Esophagus squamous epithelium (tissue), 5 donors: ENCODE data around the gene PPFIA2. TPM values are rescaled to one million over a fixed set of nuclear protein-coding genes. Genes with fewer than 3 reads are reported as not detected.

Experiments
- DNase-seq: peaks from one replicate; lab custom pipeline; 2025; lab: John Stamatoyannopoulos, UW
- H3K27ac ChIP-seq, 4 donors: fragments of 200-600 bp; sonication (generic); one replicate each; pipeline ENCODE4 v1.5.1; 2016 to 2019; ENCODE audit warnings: mild to moderate bottlenecking in 1 of 4
- H3K27me3 ChIP-seq, 4 donors: fragments of 200-600 bp; sonication (generic); 1 replicate in 3 of 4; 2 replicates in 1 of 4; pipeline versions ENCODE4 v1.5.1 to v1.6.0; 2017 to 2021; ENCODE audit warnings: antibody characterized with exemption in 1 of 4
- H3K36me3 ChIP-seq, 3 donors: fragments of 200-600 bp; sonication (generic); one replicate each; pipeline ENCODE4 v1.5.1; 2016 to 2019
- H3K4me1 ChIP-seq, 3 donors: fragments of 200-600 bp; sonication (generic); one replicate each; pipeline ENCODE4 v1.5.1; 2017 to 2019
- H3K4me3 ChIP-seq, 4 donors: fragments of 200-600 bp; sonication (generic); 1 replicate in 3 of 4; 2 replicates in 1 of 4; pipeline ENCODE4 v1.5.1; 2016 to 2019; ENCODE audit warnings: mild to moderate bottlenecking in 2 of 4, moderate library complexity in 1 of 4
- H3K9me3 ChIP-seq, 3 donors: fragments of 200-600 bp; sonication (generic); one replicate each; pipeline ENCODE4 v1.5.1; 2016 to 2019
- POLR2A ChIP-seq, 4 donors: fragments of 450-650 bp; IDR thresholded peaks; one replicate each; pipeline ENCODE4 v1.6.1; 2017; ENCODE audit warnings: antibody characterized with exemption in 4 of 4, mild to moderate bottlenecking in 4 of 4, moderate library complexity in 3 of 4
- WGBS, 2 donors: methylation state at CpG; one replicate each; pipeline ENCODE4 v1.1.5; 2018; 5-methylcytosine and 5-hydroxymethylcytosine counted together
- intact Hi-C: fragments of 100-400 bp; cut with DNase I; formaldehyde crosslinking; loops from one replicate; pipeline ENCODE4 v1.15.0; 2022
- total RNA-seq, 4 donors: library from RNA; depleted of rRNA; stranded (reverse); fragments of >200 nt; gene quantifications; one replicate each; pipeline ENCODE4 v1.1.0, GENCODE V29; 2016
- TF ChIP-seq, protein P1 (sequence below), 6 experiments: fragments of 450-650 bp in 4 of 6; fragments of 200-600 bp in 2 of 6; sonication (generic) in 2 of 6; IDR thresholded peaks; one replicate each; pipeline ENCODE4 v1.5.1; 2016 to 2019; ENCODE audit warnings: antibody characterized with exemption in 6 of 6, mild to moderate bottlenecking in 4 of 6, moderate library complexity in 4 of 6
- donor health status: DM: yes; HTN: yes; CAD: no.

Gene PPFIA2
- total RNA-seq, 4 donors from 2014 or later, result 0.31 to 2.3 (median 0.55) TPM

DNA sequence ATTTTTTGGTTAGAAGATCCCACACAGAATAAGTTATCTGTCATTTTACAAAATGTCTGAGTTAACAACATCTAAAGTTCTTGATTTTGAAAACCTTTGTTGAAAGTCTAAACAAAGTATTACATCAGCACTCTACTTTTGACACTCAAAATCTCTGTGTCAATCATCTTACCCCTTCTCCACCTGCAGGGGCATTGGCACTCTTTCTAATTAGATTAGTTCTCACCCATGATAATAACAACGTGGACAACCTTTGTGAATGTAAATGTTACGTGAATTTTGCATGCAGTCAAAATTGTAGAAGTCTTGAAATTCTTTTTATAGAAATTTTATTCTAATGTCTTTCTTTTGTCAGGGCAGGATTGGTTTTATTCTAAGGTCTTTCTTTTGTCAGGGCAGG lies 33.5 kb upstream of the PPFIA2 start:
- intact Hi-C loops, result no loop called here
- H3K4me1 ChIP-seq, result no peaks in the 10 kb centered on the region
- TF ChIP-seq, protein P1, sequence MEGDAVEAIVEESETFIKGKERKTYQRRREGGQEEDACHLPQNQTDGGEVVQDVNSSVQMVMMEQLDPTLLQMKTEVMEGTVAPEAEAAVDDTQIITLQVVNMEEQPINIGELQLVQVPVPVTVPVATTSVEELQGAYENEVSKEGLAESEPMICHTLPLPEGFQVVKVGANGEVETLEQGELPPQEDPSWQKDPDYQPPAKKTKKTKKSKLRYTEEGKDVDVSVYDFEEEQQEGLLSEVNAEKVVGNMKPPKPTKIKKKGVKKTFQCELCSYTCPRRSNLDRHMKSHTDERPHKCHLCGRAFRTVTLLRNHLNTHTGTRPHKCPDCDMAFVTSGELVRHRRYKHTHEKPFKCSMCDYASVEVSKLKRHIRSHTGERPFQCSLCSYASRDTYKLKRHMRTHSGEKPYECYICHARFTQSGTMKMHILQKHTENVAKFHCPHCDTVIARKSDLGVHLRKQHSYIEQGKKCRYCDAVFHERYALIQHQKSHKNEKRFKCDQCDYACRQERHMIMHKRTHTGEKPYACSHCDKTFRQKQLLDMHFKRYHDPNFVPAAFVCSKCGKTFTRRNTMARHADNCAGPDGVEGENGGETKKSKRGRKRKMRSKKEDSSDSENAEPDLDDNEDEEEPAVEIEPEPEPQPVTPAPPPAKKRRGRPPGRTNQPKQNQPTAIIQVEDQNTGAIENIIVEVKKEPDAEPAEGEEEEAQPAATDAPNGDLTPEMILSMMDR (IDR thresholded peaks at IDR 0.05), result no peak
- TF ChIP-seq POLR2A (IDR thresholded peaks at IDR 0.05), result no peak
- H3K9me3 ChIP-seq, result no peaks in the 10 kb centered on the region
- H3K36me3 ChIP-seq, result no peaks in the 10 kb centered on the region
- 52 to 65% methylated on average over 2 of the region's 2 CpGs for WGBS, 2 donors
- no peak overlapping the region for H3K4me3 ChIP-seq
- H3K27me3 ChIP-seq, result no peaks in the 10 kb centered on the region
- no peak overlapping the region for H3K27ac ChIP-seq
- DNase-seq, result no peak

DNA sequence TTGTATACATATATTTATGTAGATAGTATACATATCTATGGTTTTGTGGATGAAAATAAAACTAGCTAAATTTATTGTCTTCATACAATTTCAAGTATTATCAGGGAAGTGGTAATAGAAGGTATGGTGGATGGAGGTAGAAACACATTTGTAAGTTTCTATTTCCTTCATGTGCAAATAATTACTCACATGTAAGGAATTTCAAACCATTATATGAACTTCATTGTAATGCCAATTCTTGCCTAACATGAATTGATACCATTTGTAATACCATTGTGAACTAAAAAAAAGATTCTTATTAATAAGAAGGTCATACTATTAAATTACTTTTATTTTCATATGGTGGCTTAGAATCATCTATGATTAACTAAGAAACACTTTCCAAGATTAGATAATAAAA lies 20.1 kb upstream of the PPFIA2 start:
- no peaks in the 10 kb centered on the region for H3K27me3 ChIP-seq
- no peak overlapping the region for H3K4me3 ChIP-seq
- H3K36me3 ChIP-seq, result no peaks in the 10 kb centered on the region
- H3K9me3 ChIP-seq, result no peaks in the 10 kb centered on the region
- intact Hi-C loops, result no loop called here
- TF ChIP-seq, protein P1 (IDR thresholded peaks at IDR 0.05), result no peak
- no peak for TF ChIP-seq POLR2A (IDR thresholded peaks at IDR 0.05)
- H3K27ac ChIP-seq, result no peak overlapping the region
- no peaks in the 10 kb centered on the region for H3K4me1 ChIP-seq
- DNase-seq, result no peak

DNA sequence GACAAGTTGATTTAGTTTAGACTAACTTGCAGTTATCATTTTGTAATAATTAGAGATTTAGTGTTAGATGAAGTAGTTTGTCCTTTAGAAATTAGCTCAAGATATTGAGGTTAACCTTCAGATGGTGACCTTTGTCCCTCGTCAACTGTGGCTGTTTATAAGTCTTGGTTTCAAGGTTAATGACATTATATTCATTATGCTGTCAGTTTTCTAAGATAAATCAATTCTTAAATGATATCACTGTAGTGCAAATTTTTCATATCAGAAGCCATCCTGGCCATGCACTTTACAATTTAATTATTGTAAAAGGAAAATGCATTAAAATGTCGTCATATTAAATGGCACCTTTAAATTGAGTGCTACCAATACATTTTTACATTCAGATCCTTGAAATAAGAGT lies 19.6 kb upstream of the PPFIA2 start:
- H3K9me3 ChIP-seq, result no peaks in the 10 kb centered on the region
- H3K27ac ChIP-seq, result no peak overlapping the region
- no peaks in the 10 kb centered on the region for H3K36me3 ChIP-seq
- H3K4me3 ChIP-seq, result no peak overlapping the region
- no peaks in the 10 kb centered on the region for H3K27me3 ChIP-seq
- DNase-seq, result no peak
- TF ChIP-seq, protein P1 (IDR thresholded peaks at IDR 0.05), result no peak
- intact Hi-C loops, result no loop called here
- WGBS, 2 donors, result 64 to 66% methylated on average over 2 of the region's 2 CpGs
- no peaks in the 10 kb centered on the region for H3K4me1 ChIP-seq

DNA sequence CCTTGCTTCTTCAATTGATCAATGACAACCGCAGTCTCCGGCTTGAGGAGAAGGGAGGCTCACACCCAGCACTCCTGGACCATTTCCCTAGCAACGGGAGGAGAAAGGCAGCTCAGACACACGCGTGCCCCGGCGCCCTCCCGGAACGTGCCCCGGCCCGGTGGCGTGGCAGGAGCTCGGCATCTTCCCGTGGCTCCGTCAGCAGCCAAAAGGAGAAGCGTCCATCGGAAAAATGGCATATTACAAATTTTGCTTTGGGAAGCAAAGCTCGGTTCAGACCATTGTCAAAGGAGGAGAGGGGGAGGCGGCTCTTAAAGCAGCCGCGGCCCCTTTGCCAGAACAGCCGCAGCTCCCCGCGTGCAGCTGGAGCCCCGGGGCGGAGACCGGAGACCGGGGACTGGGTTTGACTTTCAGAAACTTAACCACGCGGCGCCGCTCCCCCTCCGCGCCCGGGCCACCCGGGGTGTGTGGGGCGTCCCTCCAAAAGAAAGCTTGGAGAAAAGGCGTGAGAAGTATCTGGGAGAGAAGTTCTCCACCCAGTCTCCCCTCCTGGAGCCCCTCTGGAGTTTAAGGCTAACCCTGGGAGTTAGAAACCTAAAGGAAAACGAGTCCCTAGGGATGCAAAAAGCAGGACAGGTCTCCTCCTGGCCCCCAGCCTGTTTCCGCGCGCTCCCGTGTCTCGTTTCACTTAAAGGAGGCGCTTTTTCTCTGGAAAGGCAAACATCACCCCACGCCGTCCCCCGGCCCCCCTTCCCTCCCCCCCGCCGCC lies 545 bp downstream of the PPFIA2 start:
- DNase-seq, result no peak
- H3K9me3 ChIP-seq, result no peaks in the 10 kb centered on the region
- H3K27ac ChIP-seq, result peak overlapping the region in 1 of 4 donors; percentile 21
- peaks cover 0 to 18% (median 5%) of the 10 kb centered on the region in 3 donors for H3K4me1 ChIP-seq
- H3K4me3 ChIP-seq, result peak overlapping the region; percentile 16 to 65 (median 45)
- TF ChIP-seq, protein P1 (IDR thresholded peaks at IDR 0.05), result no peak
- no peak for TF ChIP-seq POLR2A (IDR thresholded peaks at IDR 0.05)
- intact Hi-C loops, result no loop called here
- H3K27me3 ChIP-seq, result peaks cover 0 to 27% (median 0%) of the 10 kb centered on the region in 4 donors
- H3K36me3 ChIP-seq, result no peaks in the 10 kb centered on the region
- 1 to 3% methylated on average over 29 to 43 of the region's 50 CpGs for WGBS, 2 donors

DNA sequence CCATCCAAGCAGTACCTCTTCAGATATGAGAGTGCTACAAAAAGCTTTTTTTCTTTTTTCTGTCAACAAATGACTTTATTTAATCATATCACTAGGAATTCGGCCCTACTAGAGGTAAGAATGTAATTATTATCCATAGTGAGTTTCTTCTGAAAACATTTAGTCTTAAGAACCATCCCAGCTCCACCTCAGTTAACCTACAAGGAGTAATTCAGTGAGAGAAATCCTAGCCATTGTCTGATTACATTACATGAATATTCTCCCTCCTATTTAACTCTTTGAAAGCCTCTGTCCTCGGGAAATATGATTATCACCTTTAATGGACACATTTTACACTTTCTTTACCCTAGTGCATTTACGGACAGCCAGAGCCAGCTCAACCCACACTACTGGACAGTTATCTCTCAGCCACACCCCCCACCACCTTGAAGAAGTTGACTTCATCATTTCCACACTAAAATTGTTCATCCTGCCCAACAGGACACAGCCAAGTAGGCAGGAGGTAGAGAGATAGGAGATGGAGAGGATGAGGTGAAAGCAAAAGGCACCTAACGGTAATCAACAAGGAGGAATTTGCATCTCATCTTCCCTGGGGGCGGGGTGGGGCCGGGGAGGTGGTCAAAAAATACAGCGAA lies 1.3 kb downstream of the PPFIA2 start:
- Histone ChIP-seq H3K27ac (no peak overlapping the region), H3K4me1 (peaks cover 0 to 18% (median 5%) of the 10 kb centered on the region in 3 donors)

More for the DNA sequence above, 1.3 kb downstream of the PPFIA2 start:
- H3K36me3 ChIP-seq, result no peaks in the 10 kb centered on the region
- H3K4me3 ChIP-seq, result peak overlapping the region in 3 of 4 donors; percentile 45 to 65 (median 45)
- peaks cover 0 to 27% (median 0%) of the 10 kb centered on the region in 4 donors for H3K27me3 ChIP-seq
- WGBS, 2 donors, result 11 to 21% methylated on average over 7 of the region's 7 CpGs
- no peak for DNase-seq
- no peaks in the 10 kb centered on the region for H3K9me3 ChIP-seq
- intact Hi-C loops, result no loop called here
- no peak for TF ChIP-seq POLR2A (IDR thresholded peaks at IDR 0.05)
- TF ChIP-seq, protein P1 (IDR thresholded peaks at IDR 0.05), result no peak
